Measurements from ENCODE around the gene DOK5.

DOK5 gene

GRCh38 chr20:54618412-54618811, 143.0 kb downstream of the DOK5 start:
- H3K27ac ChIP-seq, result no peak overlapping the region
- no peak for DNase-seq (ENCODE audit: low spot score)
- CTCF ChIA-PET, result no interaction called here
- POLR2A ChIA-PET (ENCODE audit: low non-redundant PET), result no interaction called here
- no peak for TF ChIP-seq CTCF (conservative IDR thresholded peaks at IDR 0.05; ENCODE audit: low read depth)

DNA sequence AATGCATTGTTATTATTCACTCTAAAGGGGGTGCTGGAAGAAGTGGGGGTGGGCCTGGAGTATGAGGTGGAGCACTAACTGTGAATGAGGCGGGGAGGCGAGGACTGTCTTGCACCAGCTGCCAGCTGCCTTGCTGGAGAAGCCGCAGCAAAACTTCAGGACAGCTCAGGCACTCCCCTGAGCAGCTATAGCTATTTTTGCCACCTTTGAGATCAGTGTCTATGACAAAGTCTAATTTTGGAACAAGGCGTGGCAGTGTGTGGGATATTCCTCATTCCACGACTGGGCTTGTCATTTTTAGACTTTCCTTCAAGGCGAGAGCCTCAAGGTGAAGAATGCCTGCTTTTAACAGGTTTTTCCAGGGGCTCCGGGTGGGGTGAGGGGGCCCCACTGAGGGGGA, 143.8 kb downstream of the DOK5 start:
- POLR2A ChIA-PET (ENCODE audit: low non-redundant PET), result no interaction called here
- DNase-seq (ENCODE audit: low spot score), result no peak
- H3K27ac ChIP-seq, result no peak overlapping the region
- CTCF ChIA-PET, result no interaction called here
- no peak for TF ChIP-seq CTCF (conservative IDR thresholded peaks at IDR 0.05; ENCODE audit: low read depth)

DNA sequence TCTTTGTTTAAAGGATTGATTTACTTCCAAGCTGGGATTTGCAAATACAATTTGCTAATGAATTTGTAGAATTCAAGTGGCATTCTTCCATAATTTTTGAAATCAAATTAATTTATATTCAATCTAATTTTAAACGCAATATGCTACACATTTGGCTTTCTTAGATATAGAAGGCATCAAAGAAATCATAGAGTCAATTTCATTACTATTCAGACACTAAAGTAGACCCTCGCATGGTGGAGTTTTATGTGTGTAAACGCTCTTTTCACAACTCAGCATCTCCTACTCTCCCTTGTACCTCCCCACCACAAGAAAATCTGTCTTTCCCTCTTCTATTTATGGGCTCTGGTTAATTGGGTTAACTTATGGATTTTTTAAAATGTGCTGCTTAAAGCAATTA, 144.3 kb downstream of the DOK5 start:
- POLR2A ChIA-PET (ENCODE audit: low non-redundant PET), result no interaction called here
- H3K27ac ChIP-seq, result no peak overlapping the region
- CTCF ChIA-PET, result no interaction called here
- TF ChIP-seq CTCF (conservative IDR thresholded peaks at IDR 0.05; ENCODE audit: low read depth), result no peak
- DNase-seq (ENCODE audit: low spot score), result no peak

- DNase-seq (ENCODE audit: low spot score), result no peak
- ChIA-PET CTCF (no interaction called here), POLR2A (ENCODE audit: low non-redundant PET) (no interaction called here)
- no peak overlapping the region for H3K27ac ChIP-seq
- TF ChIP-seq CTCF (conservative IDR thresholded peaks at IDR 0.05; ENCODE audit: low read depth), result no peak
Measured at GRCh38 chr20:54620611-54621010, 145.2 kb downstream of the DOK5 start.

GRCh38 chr20:54622333-54623295, 147.2 kb downstream of the DOK5 start:
- no peak for DNase-seq (ENCODE audit: low spot score)
- CTCF ChIA-PET, result interaction anchor here (0.6 to 0.8 kb wide), 3 partner anchors 46 to 283 kb away, joined by 3 to 5 read pairs (median 5); no protein-coding TSS in a partner anchor
- POLR2A ChIA-PET (ENCODE audit: low non-redundant PET), result no interaction called here
- no peak for TF ChIP-seq CTCF (conservative IDR thresholded peaks at IDR 0.05; ENCODE audit: low read depth)
- H3K27ac ChIP-seq, result no peak overlapping the region

DNA sequence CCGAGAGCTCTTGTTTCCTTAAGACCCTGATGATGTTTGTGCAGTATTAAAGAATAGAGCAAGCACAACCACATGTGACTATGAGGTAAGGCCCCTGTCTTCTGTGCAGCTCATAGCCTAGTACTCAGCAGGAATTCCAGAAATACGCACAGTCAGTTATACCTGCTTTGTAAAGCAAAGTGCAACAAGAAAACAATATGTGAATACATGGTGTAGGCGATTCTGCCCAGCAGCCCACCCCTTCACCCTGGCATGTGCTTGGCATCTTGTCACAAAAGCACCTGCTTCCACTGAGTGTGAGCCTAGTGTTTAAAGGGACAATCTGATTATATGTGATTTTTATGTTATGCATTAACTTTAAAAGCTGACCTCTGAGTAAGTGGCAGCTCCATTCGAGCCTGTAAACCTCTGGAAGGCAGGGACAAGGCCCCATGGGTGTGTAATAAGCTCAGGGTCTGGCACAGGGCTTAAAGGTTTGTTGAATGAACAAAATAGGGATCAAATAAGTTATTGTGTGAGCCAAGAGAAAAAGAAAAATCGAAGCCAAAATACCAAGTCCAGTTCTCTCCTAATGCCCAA, 148.7 kb downstream of the DOK5 start:
- no peak for DNase-seq (ENCODE audit: low spot score)
- ChIA-PET POLR2A (ENCODE audit: low non-redundant PET) (no interaction called here), CTCF (interaction anchor here (0.5 kb wide), 1 partner anchor 256 kb away, joined by 4 read pairs; no protein-coding TSS in a partner anchor)
- no peak for TF ChIP-seq CTCF (conservative IDR thresholded peaks at IDR 0.05; ENCODE audit: low read depth)
- H3K27ac ChIP-seq, result no peak overlapping the region
